Gastroesophageal sphincter (tissue), 2 donors: ENCODE results near the gene C19orf38.
"Not testable (repeated sequence)": the region's sequence is repeated elsewhere in the genome, so short reads cannot be mapped to it uniquely, and the experiment has no call there.

Source experiments
- POLR2A ChIP-seq, 2 donors: fragments of 450-650 bp; IDR thresholded peaks; one replicate each; pipeline ENCODE4 v1.6.1; 2017; ENCODE audit warnings: antibody characterized with exemption in 2 of 2, mild to moderate bottlenecking in 2 of 2, moderate library complexity in 1 of 2
- POLR2AphosphoS5 ChIP-seq: sonication (generic); formaldehyde crosslinking; IDR thresholded peaks from one replicate; pipeline ENCODE4 v1.6.1; 2017; ENCODE audit warnings: antibody characterized with exemption

DNA sequence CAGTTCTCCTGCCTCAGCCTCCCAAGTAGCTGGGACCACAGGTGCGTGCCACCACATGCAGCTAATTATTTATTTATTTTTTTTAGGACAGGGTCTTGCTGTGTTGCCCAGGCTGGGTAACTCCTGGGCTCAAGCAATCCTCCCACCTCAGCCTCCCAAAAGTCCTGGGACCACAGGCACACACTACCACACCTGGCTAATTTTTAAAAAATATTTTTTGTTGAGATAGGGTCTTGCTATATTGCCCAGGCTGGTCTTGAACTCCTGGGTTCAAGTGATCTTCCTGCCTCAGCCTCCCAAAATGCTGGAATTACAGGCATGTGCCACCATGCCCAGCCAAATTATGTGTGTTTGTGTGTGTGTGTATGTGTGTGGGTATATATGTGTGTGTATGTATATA is 8.7 kb downstream of the C19orf38 start:
- not testable (repeated sequence) for TF ChIP-seq POLR2A (IDR thresholded peaks at IDR 0.05); POLR2AphosphoS5
